Trophoblast cell (in vitro differentiated cells and primary cell): Measurements from ENCODE around the gene ENKD1.
A peak's percentile ranks its signal among the peaks of the same experiment; 100 is the strongest.

ENCODE experiments used
- DNase-seq, 2 donors: peaks; one replicate each; pipeline ENCODE4 v3.0.0-alpha.2; 2016
- H2AFZ ChIP-seq: 2 replicates; pipeline ENCODE4 v1.6.1; 2013; ENCODE audit warnings: low read length, moderate library complexity, mild to moderate bottlenecking; ENCODE audit not compliant: insufficient read depth, poor library complexity
- H2AK5ac ChIP-seq: 2 replicates; pipeline ENCODE4 v1.6.1; 2013; ENCODE audit warnings: mild to moderate bottlenecking, low read length
- H2BK120ac ChIP-seq: 2 replicates; pipeline ENCODE4 v1.6.1; 2013; ENCODE audit warnings: low read length, mild to moderate bottlenecking, moderate library complexity; ENCODE audit not compliant: insufficient read depth, poor library complexity
- H2BK12ac ChIP-seq: 2 replicates; pipeline ENCODE4 v1.6.1; 2013; ENCODE audit warnings: mild to moderate bottlenecking, low read length, moderate library complexity
- H2BK5ac ChIP-seq: 2 replicates; pipeline ENCODE4 v1.6.1; 2013; ENCODE audit warnings: low read length, low read depth, moderate library complexity, mild to moderate bottlenecking; ENCODE audit not compliant: poor library complexity
- H3K14ac ChIP-seq: 2 replicates; pipeline ENCODE4 v1.6.1; 2013; ENCODE audit warnings: mild to moderate bottlenecking, low read length
- H3K18ac ChIP-seq: 2 replicates; pipeline ENCODE4 v1.6.1; 2013; ENCODE audit warnings: mild to moderate bottlenecking, low read length
- H3K23ac ChIP-seq: 2 replicates; pipeline ENCODE4 v1.6.1; 2013; ENCODE audit warnings: low read length
- H3K27ac ChIP-seq: 2 replicates; pipeline ENCODE4 v1.5.1; 2013; ENCODE audit warnings: low read depth, mild to moderate bottlenecking, inconsistent platforms, low read length, moderate library complexity
- H3K27me3 ChIP-seq: 2 replicates; pipeline ENCODE4 v1.6.1; 2013; ENCODE audit warnings: inconsistent platforms, mild to moderate bottlenecking, low read length, moderate library complexity; ENCODE audit not compliant: insufficient read depth
- H3K36me3 ChIP-seq, 2 experiments: 1 replicate in 1 of 2; 2 replicates in 1 of 2; pipeline ENCODE4 v1.6.1; 2013; ENCODE audit warnings: low read length in 2 of 2, mild to moderate bottlenecking in 2 of 2, moderate library complexity in 1 of 2; ENCODE audit not compliant: insufficient read depth in 2 of 2, control insufficient read depth in 1 of 2
- H3K4ac ChIP-seq: 2 replicates; pipeline ENCODE4 v1.6.1; 2013; ENCODE audit warnings: low read depth, mild to moderate bottlenecking, low read length, moderate library complexity
- H3K4me1 ChIP-seq, 2 experiments: 1 replicate in 1 of 2; 2 replicates in 1 of 2; pipeline ENCODE4 v1.6.1; 2013; ENCODE audit warnings: low read length in 2 of 2, mild to moderate bottlenecking in 2 of 2, moderate library complexity in 1 of 2; ENCODE audit not compliant: insufficient read depth in 2 of 2, control insufficient read depth in 1 of 2
- H3K4me2 ChIP-seq: 2 replicates; pipeline ENCODE4 v1.6.1; 2013; ENCODE audit warnings: inconsistent platforms, mild to moderate bottlenecking, low read length, moderate library complexity
- H3K4me3 ChIP-seq: 2 replicates; pipeline ENCODE4 v1.5.1; 2013; ENCODE audit warnings: mild to moderate bottlenecking, low read depth, low read length, inconsistent platforms
- H3K79me1 ChIP-seq: one replicate; pipeline ENCODE4 v1.6.1; 2013; ENCODE audit warnings: low read length
- H3K79me2 ChIP-seq: 2 replicates; pipeline ENCODE4 v1.6.1; 2013; ENCODE audit warnings: low read length, mild to moderate bottlenecking; ENCODE audit not compliant: control insufficient read depth, insufficient read depth, poor library complexity
- H3K9ac ChIP-seq: 2 replicates; pipeline ENCODE4 v1.6.1; 2013; ENCODE audit warnings: mild to moderate bottlenecking, low read length
- H3K9me3 ChIP-seq: 2 replicates; pipeline ENCODE4 v1.6.1; 2013; ENCODE audit warnings: low read depth, mild to moderate bottlenecking, control low read depth, inconsistent platforms, low read length; ENCODE audit not compliant: insufficient read depth
- H4K12ac ChIP-seq: 2 replicates; pipeline ENCODE4 v1.6.1; 2013; ENCODE audit warnings: low read depth, mild to moderate bottlenecking, low read length, moderate library complexity
- H4K8ac ChIP-seq: 2 replicates; pipeline ENCODE4 v1.6.1; 2013; ENCODE audit warnings: low read depth, mild to moderate bottlenecking, low read length, moderate library complexity
- H4K91ac ChIP-seq: one replicate; pipeline ENCODE4 v1.6.1; 2013; ENCODE audit warnings: low read depth, mild to moderate bottlenecking, low read length, moderate library complexity
- WGBS: extraction: QIAGEN DNeasy Blood & Tissue Kit; methylation state at CpG from one replicate; pipeline ENCODE4 v1.1.7; 2013; ENCODE audit warnings: missing lambda C conversion rate; ENCODE audit not compliant: insufficient read length, insufficient coverage; ENCODE audit errors: extremely low coverage; 5-methylcytosine and 5-hydroxymethylcytosine counted together

Gene ENKD1

GRCh38 chr16:67675999-67676398, 9.4 kb upstream of the ENKD1 start:
- H3K27ac ChIP-seq = no peak overlapping the region
- peaks cover 4% of the 10 kb centered on the region for H3K79me1 ChIP-seq
- H3K4me3 ChIP-seq = no peak overlapping the region
- peaks cover 16 to 23% of the 10 kb centered on the region in 2 experiments for H3K36me3 ChIP-seq
- peak overlapping the region; percentile 58 for H3K18ac ChIP-seq
- peak overlapping the region; percentile 26 for H2BK120ac ChIP-seq
- no peak overlapping the region for H3K23ac ChIP-seq
- H3K14ac ChIP-seq = no peak overlapping the region
- no peaks in the 10 kb centered on the region for H3K27me3 ChIP-seq
- H2AK5ac ChIP-seq = peak overlapping the region; percentile 90
- H2BK5ac ChIP-seq = no peak overlapping the region
- no peak overlapping the region for H3K4ac ChIP-seq
- no peak for DNase-seq
- H3K4me1 ChIP-seq = peaks cover 11 to 14% of the 10 kb centered on the region in 2 experiments
- no peaks in the 10 kb centered on the region for H3K79me2 ChIP-seq
- no peak overlapping the region for H3K9ac ChIP-seq
- peak overlapping the region; percentile 68 for H2BK12ac ChIP-seq
- no peak overlapping the region for H4K8ac ChIP-seq
- H3K4me2 ChIP-seq = no peak overlapping the region
- no peaks in the 10 kb centered on the region for H3K9me3 ChIP-seq
- H2AFZ ChIP-seq = no peak overlapping the region
- peak overlapping the region; percentile 12 for H4K91ac ChIP-seq
- no peak overlapping the region for H4K12ac ChIP-seq
- WGBS = no CpG with 5 or more reads among the region's 7 CpGs

- H4K12ac ChIP-seq = no peak overlapping the region
- peak; percentile 69 to 81 for DNase-seq
- H3K23ac ChIP-seq = no peak overlapping the region
- H2AK5ac ChIP-seq = peak overlapping the region; percentile 90
- peak overlapping the region; percentile 58 for H3K18ac ChIP-seq
- peak overlapping the region; percentile 68 for H2BK12ac ChIP-seq
- peaks cover 11 to 14% of the 10 kb centered on the region in 2 experiments for H3K4me1 ChIP-seq
- no peak overlapping the region for H2AFZ ChIP-seq
- peak overlapping the region; percentile 26 for H2BK120ac ChIP-seq
- no peak overlapping the region for H3K4me2 ChIP-seq
- H3K27me3 ChIP-seq = no peaks in the 10 kb centered on the region
- H3K14ac ChIP-seq = no peak overlapping the region
- no peak overlapping the region for H3K4ac ChIP-seq
- no peak overlapping the region for H3K4me3 ChIP-seq
- no peaks in the 10 kb centered on the region for H3K79me2 ChIP-seq
- peaks cover 13 to 22% of the 10 kb centered on the region in 2 experiments for H3K36me3 ChIP-seq
- H3K27ac ChIP-seq = no peak overlapping the region
- H3K79me1 ChIP-seq = peaks cover 4% of the 10 kb centered on the region
- no CpG with 5 or more reads among the region's 17 CpGs for WGBS
- no peaks in the 10 kb centered on the region for H3K9me3 ChIP-seq
- H4K8ac ChIP-seq = no peak overlapping the region
- peak overlapping the region; percentile 12 for H4K91ac ChIP-seq
- no peak overlapping the region for H2BK5ac ChIP-seq
- H3K9ac ChIP-seq = no peak overlapping the region
Measured at GRCh38 chr16:67675579-67675935, 9.0 kb upstream of the ENKD1 start.

- Histone ChIP-seq H3K36me3 (peaks cover 9 to 21% of the 10 kb centered on the region in 2 experiments), H3K4ac (no peak overlapping the region)
Measured at GRCh38 chr16:67674851-67675578, 8.5 kb upstream of the ENKD1 start.

GRCh38 chr16:67673712-67674580, 7.4 kb upstream of the ENKD1 start:
- H3K4me2 ChIP-seq = no peak overlapping the region
- H2BK5ac ChIP-seq = no peak overlapping the region
- H3K4me3 ChIP-seq = no peak overlapping the region
- no peak overlapping the region for H3K27ac ChIP-seq
- no peak overlapping the region for H2BK12ac ChIP-seq
- H3K18ac ChIP-seq = no peak overlapping the region
- no peak overlapping the region for H4K8ac ChIP-seq
- no peak for DNase-seq
- no CpG with 5 or more reads among the region's 21 CpGs for WGBS
- H3K27me3 ChIP-seq = no peaks in the 10 kb centered on the region
- H3K14ac ChIP-seq = no peak overlapping the region
- no peaks in the 10 kb centered on the region for H3K9me3 ChIP-seq
- H3K23ac ChIP-seq = no peak overlapping the region
- H2AFZ ChIP-seq = no peak overlapping the region
- no peak overlapping the region for H2AK5ac ChIP-seq
- H3K9ac ChIP-seq = no peak overlapping the region
- H3K4me1 ChIP-seq = peaks cover 11 to 14% of the 10 kb centered on the region in 2 experiments
- no peak overlapping the region for H4K12ac ChIP-seq
- H3K79me1 ChIP-seq = peaks cover 4% of the 10 kb centered on the region
- no peaks in the 10 kb centered on the region for H3K79me2 ChIP-seq
- H3K4ac ChIP-seq = no peak overlapping the region
- H4K91ac ChIP-seq = no peak overlapping the region
- no peak overlapping the region for H2BK120ac ChIP-seq
- H3K36me3 ChIP-seq = peaks cover 7 to 18% of the 10 kb centered on the region in 2 experiments

More at GRCh38 chr16:67674851-67675578, 8.5 kb upstream of the ENKD1 start:
- Histone ChIP-seq H3K9me3 (no peaks in the 10 kb centered on the region), H3K4me1 (peaks cover 11 to 14% of the 10 kb centered on the region in 2 experiments), H2BK12ac (no peak overlapping the region), H3K79me1 (peaks cover 4% of the 10 kb centered on the region), H2BK120ac (no peak overlapping the region), H3K27ac (no peak overlapping the region), H2BK5ac (no peak overlapping the region), H3K9ac (no peak overlapping the region), H3K4me3 (no peak overlapping the region), H4K8ac (no peak overlapping the region), H4K91ac (no peak overlapping the region), H2AFZ (no peak overlapping the region), H3K23ac (no peak overlapping the region), H3K27me3 (no peaks in the 10 kb centered on the region), H3K18ac (no peak overlapping the region), H3K14ac (no peak overlapping the region), H3K4me2 (no peak overlapping the region), H4K12ac (no peak overlapping the region), H3K79me2 (no peaks in the 10 kb centered on the region), H2AK5ac (no peak overlapping the region)
- no peak for DNase-seq
- WGBS = no CpG with 5 or more reads among the region's 28 CpGs
